NCI-H2196 treated with DMSO at 0.1 percent for 48 hours (cell line): Measurements from ENCODE around the gene DOCK1.

Experiments
- DNase-seq: peaks from one replicate; lab custom pipeline; 2025; ENCODE audit not compliant: unreplicated experiment; lab: John Stamatoyannopoulos, UW

The DOCK1 gene

DNA sequence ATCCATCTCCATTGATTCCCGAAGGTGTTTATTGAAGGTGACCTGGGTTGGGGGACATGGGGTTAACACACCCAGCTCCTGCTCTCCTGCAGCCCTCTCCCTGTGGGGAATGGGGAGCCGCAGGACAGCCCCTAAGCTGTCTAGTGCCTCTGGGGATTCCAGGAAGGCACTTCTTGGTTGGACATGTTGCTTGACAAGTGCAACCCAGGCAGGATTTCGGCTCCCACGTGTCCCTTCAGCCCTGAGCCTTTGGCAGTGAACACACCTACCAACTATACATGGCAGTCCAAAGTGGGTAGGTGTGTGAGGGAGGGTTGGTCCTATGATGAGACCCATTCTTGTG, 43.9 kb downstream of the DOCK1 start:
- no peak for DNase-seq

DNA sequence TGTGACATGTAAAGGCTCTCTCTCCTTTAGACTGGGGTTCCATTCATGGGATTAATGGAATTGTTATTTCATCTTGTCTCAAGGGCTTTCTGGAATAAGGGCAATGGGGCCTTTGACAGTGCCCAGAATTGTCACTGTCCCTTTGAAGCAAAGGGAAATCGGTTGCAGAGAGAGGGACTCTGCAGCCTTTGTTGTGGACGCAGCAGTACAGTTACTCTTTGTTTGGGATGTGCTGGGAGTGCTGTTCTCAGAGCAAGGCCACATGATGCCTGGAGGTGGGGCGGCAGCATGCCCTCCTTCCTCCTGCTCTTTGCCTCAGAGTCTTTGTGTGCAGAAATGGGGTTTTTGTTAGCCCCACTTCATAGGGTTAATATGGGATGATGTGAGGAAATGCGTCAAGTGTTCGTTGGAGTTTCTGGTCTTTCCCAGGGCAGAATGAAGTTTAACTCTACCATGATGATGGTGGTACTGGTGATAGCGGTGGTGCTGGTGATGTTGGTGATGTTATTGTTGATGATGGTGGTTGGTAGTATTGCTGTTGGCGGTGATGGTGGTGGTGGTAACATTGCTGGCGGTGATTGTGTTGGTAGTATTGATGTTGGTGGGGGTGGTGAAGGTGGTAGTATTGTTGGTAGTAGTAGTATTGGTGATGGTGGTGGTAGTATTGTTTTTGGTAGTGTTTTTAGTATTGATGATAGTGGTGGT, 45.3 kb downstream of the DOCK1 start:
- DNase-seq: no peak

DNA sequence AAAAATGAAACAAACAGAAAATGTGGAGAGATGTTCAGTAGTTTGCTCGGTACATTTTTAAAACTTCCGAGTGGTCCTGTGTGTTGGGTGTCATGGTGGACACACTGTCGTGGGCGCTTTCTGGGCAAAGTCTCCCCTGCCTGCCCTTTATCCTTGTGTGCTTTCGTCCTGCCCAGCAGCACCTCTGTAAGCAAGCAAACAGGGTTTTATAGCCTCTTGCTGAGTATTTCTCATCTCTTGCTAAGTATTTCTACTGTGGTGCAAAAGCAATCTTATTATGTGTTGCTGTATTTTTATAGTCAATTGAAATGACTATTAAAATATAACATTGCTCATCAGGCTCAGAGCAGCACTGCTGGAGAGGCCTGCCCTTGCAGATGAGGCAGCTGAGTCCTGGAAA, 48.7 kb downstream of the DOCK1 start:
- no peak for DNase-seq

DNA sequence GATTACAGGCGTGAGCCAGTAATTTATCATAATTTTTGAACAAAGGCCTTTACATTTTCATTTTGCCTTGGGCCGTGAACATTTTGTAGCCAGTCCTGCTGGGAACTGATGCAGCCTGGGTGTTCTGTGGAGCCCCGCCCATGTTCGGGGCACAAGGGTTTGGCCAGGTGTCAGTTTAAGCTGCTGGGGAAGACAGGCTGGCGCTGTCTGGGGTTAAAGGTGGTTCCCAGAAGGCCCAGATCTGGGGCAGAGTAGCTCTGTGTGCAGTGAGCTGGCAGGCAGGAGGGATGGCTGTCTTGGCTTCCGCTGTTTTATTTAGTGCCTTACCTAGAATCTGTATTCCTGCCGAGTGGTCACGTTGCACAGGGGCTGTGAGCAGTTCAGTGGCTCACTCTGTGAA, 50.2 kb downstream of the DOCK1 start:
- DNase-seq: no peak

DNA sequence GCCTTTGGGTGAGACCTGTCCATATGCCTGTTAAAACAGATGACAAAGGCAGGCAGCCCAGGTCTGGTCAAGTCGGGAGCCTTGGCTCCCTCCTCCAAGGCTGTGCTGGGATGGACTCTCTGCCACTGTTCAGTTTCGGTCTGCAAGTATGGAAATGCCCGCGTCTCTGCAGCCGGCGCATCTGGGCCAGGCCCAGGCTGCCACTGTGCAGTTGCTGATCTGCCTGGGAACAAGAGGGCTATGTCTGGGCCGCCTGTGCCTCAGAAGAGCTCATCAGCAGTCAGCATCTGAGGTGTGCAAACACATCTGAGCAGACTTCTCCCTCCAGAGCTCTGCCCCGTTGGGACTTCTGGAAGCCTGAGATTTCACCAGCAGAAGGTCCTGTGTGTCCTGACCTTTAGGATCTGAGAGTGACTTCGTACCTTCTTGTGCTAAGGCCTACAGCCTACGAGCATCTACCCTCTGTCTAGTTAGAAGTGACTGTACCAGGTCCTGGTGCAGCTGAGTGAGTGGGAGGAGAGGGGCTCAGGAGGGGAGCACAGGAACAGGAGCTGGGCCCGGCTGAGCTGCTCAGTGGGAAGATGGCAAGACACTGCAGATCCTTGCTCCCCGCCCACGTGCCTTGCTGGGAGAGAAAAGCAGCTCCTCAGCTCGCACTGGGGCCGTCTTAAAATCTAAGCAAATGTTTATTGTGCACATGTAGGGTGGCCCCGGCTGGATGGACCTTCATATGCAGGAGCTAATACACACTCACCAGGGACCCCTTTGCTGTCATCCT, 50.9 kb downstream of the DOCK1 start:
- no peak for DNase-seq

DNA sequence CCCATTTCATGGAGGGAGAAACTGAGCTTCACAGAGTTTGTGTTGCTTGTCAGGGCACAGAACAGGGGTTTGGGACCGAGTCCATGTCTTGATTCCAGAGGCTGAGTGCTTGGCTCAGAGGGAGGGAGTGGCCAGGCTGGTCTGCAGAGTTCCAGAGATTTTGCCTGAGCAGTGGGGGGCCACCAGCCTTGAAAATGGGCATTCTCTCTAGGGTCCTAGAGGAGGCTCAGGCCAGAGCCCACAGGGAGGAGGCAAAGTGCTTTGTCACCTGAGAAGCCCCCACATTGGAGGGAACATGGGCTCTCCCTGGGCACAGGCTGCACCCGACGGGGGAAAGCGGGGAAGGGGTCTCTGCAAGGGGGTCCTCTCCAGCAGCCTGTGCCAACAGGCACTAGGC, 51.5 kb downstream of the DOCK1 start:
- DNase-seq: no peak

DNA sequence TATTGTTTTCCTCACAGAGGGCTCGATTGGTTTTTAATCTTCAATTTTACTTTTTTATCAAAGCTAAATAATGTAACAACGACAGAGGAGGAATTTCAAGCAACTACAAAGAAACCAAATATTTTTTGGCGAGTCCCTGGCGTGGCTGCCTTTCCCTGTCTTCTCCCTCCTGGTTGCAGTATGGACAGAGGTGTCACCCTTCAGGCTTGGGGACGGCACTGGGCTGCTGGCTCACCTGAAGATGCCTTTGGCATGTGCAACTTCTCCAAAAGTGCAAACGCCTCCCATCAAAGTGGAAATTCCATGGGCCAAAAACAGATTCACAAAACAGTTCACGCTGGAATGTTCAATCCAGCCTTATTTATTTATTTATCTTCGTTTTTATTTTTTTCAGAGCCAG, 51.9 kb downstream of the DOCK1 start:
- no peak for DNase-seq

DNA sequence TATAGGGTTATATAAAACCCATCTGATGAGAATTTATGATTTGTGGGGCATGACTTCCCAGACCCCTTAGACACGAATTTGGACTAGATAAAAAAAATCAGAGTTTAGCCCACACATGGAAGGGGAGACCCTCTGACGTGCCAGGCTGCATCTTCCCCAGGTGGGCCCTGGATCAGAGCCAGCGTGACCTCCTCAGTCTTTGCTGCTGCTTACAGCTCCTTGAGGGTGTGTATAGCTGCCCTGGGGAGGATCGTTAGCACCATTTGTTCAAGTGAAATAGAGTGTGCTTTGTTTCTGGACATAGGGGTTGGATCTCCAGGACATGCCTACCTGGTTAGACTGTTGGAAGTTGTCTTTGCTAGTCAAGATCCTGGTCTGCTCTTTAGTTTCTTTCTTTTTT, 54.2 kb downstream of the DOCK1 start:
- DNase-seq: no peak

DNA sequence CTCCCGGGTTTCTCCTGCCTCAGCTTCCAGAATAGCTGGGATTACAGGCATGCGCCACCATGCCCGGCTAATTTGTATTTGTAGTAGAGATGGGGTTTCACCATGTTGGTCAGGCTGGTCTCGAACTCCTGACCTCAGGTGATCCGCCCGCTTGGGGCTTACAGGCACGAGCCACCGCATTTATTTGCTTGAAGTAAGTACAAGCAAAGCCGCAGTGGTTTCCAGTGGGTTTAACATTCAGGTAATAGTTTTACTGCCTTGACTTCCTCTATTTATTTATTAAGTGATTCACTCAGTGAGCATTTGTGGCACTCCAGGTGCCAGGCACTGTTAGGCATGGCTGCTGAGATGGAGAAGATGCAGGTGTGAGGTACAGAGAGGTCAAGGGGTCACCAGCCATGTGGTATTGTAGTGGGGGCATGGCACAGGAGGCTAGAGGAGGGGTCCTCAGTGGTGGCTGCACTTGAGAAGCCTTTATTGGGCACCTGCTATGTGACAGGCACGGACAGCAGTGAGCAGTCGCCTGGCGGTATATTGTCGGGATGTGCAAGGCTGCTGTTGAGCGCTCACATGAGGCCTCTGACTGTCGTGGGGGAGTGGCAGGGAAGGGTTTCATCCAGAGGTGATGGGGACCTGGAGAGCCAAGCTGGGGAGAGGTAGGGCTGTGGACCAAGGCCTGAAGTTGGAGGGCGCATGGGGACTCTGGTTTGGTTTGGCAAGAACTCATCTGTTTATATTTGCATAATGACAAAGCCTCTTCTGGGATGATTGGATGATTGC, 54.9 kb downstream of the DOCK1 start:
- no peak for DNase-seq

DNA sequence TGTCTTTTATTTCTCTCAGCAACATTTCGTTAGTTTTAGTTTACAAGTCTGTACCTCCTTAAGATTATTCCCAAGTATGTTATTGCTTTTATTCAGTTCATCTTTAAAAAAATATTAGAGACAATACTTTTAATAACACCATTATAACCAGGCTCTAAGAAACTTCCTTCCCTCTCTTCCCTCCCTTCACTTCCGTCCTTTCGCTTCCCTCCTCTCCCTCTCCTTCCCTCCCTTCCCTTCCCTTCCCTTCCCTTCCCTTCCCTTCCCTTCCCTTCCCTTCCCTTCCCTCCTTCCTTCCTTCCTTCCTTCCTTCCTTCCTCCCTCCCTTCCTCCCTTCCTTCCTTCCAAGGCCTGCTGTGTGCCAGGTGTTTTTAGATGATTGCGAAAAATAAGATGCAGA, 58.1 kb downstream of the DOCK1 start:
- no peak for DNase-seq

DNA sequence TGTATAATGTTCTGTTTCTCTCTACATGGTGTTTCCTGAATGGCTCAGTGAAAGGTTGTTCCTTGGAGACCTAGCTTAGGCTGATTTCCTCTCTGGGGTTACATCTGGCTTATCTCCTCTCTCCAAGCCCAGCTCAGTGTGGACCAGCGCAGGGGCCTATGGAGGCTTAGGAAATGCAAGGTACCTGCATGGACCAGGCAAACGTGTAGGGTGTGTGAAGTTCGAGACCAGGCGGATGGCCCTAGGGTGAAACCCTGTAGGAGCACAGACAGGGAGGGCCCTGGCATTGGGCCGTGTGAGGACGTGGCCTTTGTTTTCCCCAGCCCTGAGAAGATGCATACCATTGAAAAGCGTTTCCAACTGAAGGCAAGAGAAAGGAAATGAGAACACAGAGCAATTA, 59.0 kb downstream of the DOCK1 start:
- DNase-seq: no peak

DNA sequence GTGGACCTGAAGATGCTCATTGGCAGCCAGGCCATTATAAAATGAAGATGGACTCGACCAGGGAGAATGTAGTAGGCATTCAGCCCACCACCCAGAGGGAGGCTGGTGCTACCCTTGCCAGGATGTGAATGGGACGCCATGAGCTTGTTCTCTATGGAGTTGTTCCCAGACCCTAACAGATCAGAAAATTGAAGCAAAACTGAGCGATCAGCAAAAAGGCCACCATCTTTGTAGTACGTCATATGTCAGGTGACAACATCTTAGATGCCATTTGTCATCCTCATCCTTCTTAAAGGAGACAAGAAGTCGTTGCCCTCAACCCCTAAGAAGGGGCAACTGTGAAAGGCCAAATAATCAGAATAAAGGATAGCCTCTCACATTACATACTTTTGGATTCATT, 61.7 kb downstream of the DOCK1 start:
- no peak for DNase-seq

DNA sequence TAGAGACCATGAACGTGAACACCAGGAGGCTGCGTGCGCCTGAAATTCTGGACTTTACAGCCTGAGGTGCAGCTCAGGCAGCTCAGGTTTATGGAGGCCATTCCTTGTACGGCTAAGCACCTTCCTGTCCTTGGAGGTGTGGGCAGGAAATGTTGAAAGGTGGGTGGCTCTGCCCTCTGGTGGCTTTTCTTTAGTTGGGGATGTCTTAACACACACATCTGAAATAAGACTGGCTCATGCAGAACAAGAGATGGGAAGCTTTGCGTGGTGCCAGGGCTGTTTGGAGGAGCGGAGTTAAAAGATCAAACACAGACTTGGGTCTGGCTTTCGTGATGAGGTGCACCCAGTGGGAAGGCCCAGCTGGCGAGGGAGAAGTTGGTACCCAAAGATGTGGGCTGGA, 64.1 kb downstream of the DOCK1 start:
- DNase-seq: no peak

DNA sequence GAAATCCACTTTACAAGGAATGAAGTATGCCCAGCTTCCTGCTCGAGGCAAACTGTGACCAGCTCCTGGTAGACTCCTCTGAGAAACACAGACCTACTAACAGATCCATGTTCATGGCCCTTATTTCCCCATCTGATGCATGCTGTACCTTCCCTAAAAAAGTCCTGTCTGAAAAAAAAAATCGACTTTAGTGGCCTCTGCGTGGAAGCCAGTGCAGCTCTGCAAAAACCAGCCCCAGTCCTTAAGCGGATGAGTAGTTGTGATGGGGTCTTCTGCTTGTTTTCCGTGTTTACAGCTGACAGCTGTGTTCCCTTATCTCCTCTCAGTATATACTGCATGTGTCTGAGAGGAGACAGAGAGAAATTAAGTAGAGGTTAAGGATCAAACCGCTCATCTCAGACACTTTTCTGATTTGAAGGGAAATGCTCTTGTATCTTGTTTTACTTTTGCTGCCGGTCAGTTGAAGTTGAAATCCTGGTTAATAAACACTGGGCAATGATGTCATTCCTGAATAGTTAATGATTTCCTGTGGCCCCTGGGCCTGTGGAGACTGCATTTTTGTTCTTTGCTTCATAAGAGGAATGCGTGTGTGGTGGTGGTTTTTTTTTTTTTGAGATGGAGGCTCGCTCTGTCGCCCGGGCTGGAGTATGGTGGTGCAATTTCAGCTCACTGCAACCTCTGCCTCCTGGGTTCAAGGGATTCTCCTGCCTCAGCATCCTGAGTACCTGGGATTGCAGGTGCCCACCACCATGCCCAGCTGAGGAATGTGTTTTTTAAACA, 67.6 kb downstream of the DOCK1 start:
- no peak for DNase-seq

DNA sequence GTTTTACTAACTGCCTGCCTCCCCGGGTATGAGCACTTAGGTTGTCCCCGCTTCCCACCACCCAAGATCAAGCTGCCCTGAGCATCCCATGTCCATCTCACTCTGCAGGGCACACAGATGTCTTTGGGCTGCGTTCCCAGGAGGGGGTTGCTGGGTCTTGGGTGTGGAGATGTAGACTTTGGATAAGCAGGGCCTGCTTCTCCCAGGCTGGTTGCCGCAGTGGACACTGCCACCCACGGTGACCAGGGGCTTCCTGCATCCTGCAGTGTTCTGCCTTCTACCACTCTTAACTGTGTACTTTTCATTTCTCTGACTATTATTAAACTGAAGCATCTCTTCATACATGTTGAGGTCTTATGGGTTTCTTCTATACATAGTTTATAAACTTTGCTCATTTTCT, 70.0 kb downstream of the DOCK1 start:
- DNase-seq: no peak

DNA sequence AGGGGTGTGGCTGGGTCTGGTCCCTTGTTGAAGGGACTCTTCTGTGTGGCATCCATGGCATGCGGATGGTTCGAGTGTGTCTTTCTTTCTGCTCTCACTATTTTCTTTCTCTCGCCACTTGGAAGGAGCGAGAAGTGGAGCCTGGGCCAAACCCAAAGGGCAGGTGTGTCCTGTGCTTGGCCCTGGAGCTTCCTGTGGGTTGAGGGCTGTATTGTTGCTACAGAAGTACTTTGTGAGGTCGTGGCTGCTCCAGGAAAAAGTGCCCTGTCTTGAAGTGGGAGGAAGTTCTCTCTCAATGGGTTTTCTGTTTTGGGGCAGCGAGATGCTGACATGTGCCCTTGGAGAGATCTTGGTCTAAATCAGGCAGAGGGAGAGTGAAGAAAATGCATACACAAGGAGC, 72.0 kb downstream of the DOCK1 start:
- no peak for DNase-seq

DNA sequence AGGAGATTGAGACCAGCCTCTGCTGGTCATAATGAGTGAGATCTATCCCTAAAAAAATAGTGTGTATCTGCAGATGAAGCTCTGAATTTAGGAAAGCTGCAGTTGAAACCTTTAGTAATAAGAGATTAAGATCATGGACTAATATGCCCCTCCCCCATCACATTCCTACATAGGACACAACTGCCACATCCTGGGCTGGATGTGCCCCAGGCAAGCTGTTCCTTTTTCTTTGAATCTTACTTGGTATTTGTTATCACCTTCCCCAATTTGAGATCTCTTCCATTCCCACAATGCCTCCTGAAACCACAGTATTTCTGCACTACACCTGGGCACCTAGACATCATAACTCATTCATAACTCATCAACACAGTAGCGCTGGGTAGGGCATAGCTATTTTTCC, 74.1 kb downstream of the DOCK1 start:
- no peak for DNase-seq

DNA sequence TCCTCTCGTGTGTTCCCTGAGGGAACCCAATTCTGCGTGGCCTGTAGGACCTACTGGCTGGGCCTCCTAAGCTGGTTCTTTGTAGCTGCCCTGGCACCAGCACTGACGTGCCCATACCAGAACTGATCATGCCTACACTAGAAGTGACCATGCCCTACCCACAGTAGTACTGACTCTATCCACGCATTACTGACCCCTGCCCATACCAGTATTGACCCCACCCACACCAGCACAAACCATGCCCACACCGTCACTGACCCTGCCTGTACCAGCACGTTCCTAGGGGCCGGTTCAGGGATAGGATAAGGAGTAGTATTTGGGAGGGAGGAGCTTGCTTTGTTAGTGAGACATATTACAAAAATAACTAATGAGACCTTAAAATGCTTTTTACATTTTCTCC, 88.0 kb downstream of the DOCK1 start:
- DNase-seq: no peak

DNA sequence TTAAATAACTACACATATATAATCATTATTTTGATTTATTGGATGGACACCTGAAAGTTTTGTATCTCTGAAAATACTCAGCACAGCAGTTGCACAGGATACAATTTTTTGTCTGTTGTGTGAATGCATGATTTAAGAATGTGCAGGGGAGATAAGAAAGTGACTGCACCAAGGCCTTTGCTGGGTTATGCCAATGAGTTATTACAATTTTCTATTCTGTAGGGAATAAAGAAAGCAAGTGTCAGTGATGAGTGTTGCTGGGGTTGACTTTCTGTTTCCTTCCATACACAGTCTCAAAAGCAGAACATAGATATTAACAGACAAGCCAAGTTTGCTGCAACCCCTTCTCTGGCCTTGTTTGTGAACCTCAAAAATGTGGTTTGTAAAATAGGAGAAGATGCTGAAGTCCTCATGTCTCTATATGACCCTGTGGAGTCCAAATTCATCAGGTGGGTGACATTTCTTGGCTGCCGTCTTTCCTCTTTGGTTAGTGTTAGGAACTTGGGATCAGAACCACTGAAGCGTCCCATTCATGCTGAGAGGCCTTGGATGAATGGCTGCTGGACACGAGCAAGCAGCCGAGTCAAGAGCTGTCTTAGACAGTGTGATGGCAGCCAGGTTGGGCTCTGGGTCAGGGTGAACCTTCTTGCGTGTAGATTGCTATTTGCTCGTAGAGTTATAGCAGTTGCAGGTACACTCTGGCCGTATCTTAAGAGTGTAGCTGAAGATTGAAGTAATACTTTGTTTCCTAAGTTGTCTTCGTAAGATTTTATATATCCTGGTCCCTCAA, 92.8 kb downstream of the DOCK1 start:
- DNase-seq: no peak

DNA sequence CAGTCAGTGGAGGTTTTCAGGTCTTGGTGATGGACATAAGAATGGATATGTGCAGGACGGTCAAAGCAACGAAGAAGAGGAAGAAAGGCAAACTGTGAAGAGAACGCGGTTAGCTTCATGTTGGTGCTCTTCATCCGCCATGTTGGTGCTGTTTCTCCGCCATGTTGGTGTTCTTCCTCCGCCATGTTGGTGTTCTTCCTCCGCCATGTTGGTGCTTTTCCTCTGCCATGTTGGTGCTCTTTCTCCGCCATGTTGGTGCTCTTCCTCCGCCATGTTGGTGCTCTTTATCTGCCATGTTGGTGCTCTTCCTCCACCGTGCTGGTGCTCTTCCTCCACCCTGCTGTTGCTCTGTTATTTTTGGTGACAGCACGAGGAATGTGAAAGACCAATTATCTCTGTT, 95.4 kb downstream of the DOCK1 start:
- no peak for DNase-seq
